ENCODE data around the gene DIP2C.

Gene DIP2C

DNA sequence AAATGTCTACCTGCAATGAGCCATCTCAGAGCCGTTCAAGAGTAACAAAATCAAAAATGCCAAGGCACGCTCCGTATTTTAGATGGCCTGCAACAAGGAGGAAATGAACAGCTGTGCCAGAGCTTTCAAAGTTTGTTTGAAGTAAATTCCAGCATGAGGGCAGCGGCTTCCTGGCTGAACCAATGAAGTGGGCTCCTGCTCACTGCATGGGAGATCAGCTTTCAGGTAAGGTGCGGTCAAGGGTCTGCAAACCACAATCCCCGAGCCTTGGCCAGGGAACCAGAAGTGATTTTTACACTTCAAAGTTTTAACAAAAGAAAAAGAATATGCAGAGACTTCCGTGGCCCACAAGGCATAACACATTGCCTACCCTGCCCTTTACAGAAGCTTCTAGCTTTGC is 120.6 kb downstream of the DIP2C start:
- DNase-seq = no peak

GRCh38 chr10:567869-568268 is 121.6 kb downstream of the DIP2C start:
- DNase-seq = no peak

GRCh38 chr10:566241-566885 is 123.1 kb downstream of the DIP2C start:
- no peak for DNase-seq

GRCh38 chr10:565676-566075 is 123.8 kb downstream of the DIP2C start:
- no peak for DNase-seq

DNA sequence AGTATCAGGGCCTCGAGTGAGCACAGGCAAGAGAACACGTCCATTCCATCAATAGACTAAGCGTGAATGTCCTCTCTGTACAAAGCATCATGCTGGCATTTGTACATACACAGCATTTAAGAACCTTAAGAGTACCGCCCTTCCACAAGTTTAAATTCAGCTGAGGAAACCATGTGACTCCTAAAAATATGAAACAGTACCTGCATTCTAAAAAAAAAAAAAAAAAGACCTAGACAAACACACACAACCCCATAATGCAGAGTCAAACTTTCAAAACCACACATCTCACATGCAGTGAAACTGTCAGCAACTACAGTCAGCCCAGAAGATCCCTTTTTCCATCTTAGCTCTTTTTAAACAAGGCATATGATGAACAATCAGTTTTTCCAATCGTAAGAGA is 124.3 kb downstream of the DIP2C start:
- DNase-seq = no peak

DNA sequence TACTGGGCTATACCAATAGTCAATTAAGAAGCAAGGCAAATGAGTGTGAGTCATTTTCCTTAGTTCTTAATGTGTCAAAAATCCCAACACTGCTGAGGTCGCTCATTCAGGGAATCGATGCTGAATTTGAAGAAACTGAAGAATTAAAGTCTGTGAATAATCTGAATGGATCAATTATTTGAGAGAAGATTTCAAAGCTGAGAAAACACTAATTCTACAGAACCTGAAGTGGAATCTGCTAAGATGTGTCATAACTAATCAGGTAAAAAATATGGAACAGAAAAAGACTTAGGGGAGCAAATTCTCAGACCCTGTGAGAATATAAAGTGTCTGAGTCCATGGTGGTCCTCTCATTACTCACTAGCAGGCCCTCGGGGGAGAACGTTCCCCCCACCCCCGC is 125.6 kb downstream of the DIP2C start:
- no peak for DNase-seq

DNA sequence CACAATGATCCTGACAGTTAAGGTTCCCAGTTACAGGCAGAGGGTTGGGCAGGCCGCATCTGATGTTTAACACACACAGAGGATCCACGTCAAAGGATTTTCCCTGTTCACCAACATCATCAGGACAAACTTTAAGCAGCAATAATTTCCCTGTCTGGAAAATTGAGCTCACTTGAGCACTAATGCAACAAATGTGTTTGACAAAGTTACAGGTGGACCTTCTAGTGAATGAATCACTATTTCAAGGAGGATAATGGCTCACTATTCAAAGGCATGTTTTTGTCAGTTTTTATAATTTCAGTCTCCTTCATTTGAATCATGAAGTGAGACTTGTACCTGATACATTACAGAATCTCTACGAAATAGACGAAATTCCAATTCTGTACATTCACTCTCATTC is 127.3 kb downstream of the DIP2C start:
- DNase-seq = no peak

DNA sequence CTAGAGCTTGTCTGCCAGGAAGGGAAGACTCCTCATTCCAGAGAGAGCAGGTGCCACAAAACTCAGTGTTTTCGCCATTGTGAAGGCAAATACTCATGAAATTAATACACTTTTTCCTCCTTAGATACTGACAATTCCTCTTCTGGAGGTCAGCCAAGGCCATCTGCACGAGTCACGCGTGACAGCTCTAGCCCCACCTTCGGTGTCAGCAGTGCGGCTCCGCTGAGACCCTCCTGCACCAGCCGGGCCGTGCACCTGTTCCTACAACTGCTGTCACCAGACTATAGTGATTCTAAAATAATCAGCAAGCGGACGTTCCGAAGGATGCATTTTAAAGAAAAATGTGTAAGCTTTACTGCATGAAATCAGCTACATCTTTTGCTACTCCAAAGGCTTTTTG is 127.7 kb downstream of the DIP2C start:
- DNase-seq = peak in 1 of 14 donors; percentile 50

DNA sequence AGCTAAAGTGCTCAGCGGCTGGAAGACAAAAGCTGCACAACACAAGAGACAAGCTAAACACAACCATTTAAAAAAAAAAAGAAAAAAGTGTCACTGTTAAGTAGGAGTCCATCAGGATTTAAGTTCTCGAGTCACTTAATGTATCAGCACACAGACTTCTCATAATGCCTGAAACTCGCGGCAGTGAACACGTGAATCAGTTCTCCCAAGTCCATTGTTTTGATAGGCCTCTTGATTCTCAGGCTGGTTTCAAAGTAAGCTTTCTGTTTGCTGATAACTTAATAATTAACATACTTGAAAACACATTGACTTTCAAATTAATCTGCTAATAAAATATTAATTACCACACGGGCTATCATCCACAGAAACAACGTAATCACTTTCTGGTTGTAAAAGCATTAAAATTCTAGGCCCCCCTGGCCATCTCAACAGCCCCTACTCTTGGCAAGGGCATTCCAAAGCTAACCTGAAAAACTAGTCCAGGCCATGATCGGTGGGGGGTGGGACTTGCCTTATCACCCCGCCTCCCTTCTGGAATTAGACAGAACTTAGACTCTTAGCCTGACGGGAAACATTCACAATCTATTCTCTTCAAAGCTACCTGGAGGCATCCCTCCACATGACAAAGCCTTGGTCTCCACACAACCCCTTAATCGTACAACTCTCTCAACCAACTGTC is 129.0 kb downstream of the DIP2C start:
- DNase-seq = no peak

GRCh38 chr10:559767-560047 is 129.8 kb downstream of the DIP2C start:
- DNase-seq = no peak

GRCh38 chr10:558891-559766 is 130.3 kb downstream of the DIP2C start:
- DNase-seq = no peak

DNA sequence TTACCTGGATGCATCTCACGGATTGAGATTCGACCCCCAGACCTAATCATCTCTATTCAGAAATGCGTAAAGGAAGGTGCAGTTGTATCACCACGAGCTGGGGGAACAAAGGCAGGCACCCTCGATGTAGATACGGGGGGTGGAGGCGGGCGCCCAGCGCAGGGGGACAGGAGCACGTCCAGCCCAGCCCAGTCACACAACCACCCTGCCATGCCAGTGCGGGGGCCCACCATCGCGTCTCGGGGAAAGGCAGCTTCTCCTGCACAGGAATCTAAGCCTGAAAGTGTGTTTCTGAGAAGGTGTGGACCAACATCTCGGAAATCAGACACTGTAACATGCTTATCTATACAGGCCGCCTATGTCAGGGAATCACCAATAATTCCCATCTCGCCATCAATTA is 131.1 kb downstream of the DIP2C start:
- no peak for DNase-seq

GRCh38 chr10:557792-558328 is 131.6 kb downstream of the DIP2C start:
- no peak for DNase-seq

DNA sequence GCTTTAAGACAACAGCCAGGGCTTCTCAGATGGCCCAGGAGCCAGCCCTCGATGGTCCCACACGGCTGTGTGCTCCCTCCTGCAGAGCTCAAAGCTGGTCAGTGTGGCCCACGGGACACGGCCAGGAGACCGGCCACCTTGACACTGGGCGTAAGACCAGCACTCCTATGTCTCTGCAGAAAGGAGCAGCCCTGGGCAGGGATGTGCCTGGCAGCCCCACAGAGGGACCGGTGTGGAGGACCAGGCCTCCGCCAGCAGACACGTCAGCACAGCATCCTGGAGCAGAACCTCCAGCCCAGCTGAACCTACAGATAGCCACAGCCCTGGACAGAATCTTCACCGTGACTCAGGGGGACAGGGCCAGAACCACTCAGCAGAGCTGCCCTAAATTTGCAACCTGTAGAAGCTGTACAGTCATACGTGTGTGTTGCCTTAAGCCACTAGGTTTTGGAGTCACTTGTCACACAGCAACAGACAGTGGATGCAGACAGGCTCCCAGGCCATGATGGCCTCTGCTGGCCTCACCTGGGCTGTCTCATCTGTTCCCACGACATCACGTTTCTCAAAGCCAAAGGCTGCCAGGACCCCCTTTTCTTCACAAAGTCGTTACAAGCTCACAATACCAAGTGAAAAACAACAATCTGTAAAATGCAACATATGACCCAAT is 132.4 kb downstream of the DIP2C start:
- DNase-seq = peak in 1 of 14 donors; percentile 59

DNA sequence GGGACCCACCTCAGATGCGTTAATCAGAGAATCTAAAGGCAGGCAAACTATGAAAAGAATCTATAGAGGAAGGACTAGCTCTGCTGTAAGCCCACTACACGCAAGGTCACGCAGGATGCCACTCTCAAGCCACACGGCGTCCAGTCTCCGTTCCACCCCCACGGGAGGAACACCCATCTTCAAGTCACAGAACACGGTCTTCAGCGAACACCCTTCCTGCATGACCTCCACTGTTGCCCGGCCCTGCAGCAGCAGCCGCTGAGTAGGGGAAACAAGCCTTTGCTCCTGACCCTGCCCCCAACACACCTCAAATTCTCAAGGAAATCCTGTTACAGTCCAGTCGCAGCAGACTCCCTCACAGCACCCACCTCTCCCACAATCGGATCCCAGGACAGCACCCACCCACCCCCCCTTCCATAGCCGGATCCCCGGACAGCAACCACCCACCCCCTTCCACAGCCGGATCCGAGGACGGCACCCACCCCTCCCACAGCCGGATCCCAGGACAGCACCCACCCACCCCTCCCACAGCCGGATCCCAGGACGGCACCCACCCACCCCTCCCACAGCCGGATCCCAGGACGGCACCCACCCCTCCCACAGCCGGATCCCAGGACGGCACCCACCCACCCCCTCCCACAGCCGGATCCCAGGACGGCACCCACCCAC is 133.7 kb downstream of the DIP2C start:
- no peak for DNase-seq

- no peak for DNase-seq
These were observed 134.2 kb downstream of the DIP2C start for GRCh38 chr10:555281-555680.

DNA sequence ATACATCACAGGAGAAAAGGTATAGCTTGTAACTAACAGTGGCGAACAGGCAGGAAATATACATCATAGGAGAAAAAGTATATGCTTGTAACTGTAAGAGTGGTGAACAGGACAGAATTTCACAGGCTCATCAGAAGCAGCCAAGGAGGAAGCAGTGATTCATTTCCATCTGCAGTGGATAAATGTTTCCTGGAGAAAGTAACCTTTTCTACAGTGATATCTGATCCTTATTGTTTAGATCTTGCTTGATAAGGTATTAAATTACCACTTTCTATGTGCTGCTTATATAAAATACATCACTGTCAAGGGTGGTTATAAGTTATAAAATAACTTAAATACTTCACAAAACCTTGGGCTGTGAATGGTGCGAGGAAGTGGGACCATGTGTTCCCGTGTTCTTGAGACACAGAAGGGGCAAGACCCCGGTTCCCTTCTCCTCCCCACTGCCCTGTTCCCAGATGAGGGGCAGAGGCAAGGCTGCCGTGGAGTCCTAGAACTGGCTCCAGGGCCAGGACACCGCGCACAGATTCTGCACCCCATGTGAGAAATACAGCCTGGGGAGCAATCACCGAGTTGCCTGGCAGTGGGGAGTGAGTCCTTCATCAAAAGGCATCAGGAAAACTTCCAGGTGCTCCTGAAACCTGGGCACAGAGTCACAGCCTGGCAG is 135.2 kb downstream of the DIP2C start:
- DNase-seq = no peak

- DNase-seq = no peak
These were observed 136.2 kb downstream of the DIP2C start for GRCh38 chr10:553233-553632.

GRCh38 chr10:552679-553078 is 136.8 kb downstream of the DIP2C start:
- no peak for DNase-seq

- DNase-seq = peak in 1 of 14 donors; percentile 57
These were observed 137.9 kb downstream of the DIP2C start for GRCh38 chr10:551373-552252.

Measured in C1 segment of cervical spinal cord (tissue), 14 donors.